Neural progenitor cell (in vitro differentiated cells): ENCODE results near the gene TCFL5.

Source experiments
- CTCF ChIP-seq: fragments of 200-600 bp; sonication (generic); IDR thresholded peaks from 2 replicates; pipeline ENCODE4 v1.5.1; 2017; ENCODE audit warnings: antibody characterized with exemption, mild to moderate bottlenecking
- EZH2 ChIP-seq: fragments of 200-600 bp; sonication (generic); IDR thresholded peaks from 2 replicates; pipeline ENCODE4 v1.6.1; 2017; ENCODE audit warnings: antibody characterized with exemption, mild to moderate bottlenecking, moderate library complexity

GRCh38 chr20:62893700-62894099 lies 32.1 kb upstream of the TCFL5 start:
- TF ChIP-seq EZH2 (no peak), CTCF (peak; percentile 27)
